Endothelial cell of umbilical vein (primary cell): ENCODE results near the gene FLT1. TPM values are rescaled to one million over a fixed set of nuclear protein-coding genes. Genes with fewer than 3 reads are reported as not detected.

Source experiments
- BruUV-seq: library from RNA; stranded (reverse); fragments of 400-500 nt; replicated peaks from 2 replicates; lab custom pipeline; 2021; lab: Mats Ljungman, UMichigan
- CTCF ChIA-PET: fragments of 300-600, 350-600 bp; sonication (Branson Sonifier 250); formaldehyde crosslinking; loops from one replicate; lab custom pipeline; 2021; ENCODE audit warnings: antibody characterized with exemption, inconsistent platforms; lab: Charles Lee
- POLR2A ChIA-PET: fragments of 300-600, 350-600 bp; sonication (Branson Sonifier 250); formaldehyde crosslinking; loops from one replicate; lab custom pipeline; 2021; ENCODE audit warnings: antibody characterized with exemption, inconsistent platforms; lab: Charles Lee
- DNase-seq: peaks from one replicate; pipeline ENCODE4 v3.0.0-alpha.2; 2011; ENCODE audit warnings: low read depth, low spot score
- FAIRE-seq: peaks from 2 replicates; lab custom pipeline; 2011; peaks lifted over from hg19 to GRCh38; lab: Jason Lieb, UNC
- H2AFZ ChIP-seq: 2 replicates; pipeline ENCODE4 v1.6.0; 2012; ENCODE audit warnings: low read depth, low read length, control low read depth, inconsistent platforms
- H3K27ac ChIP-seq: 2 replicates; pipeline ENCODE4 v1.5.1; 2011; ENCODE audit warnings: low read depth, mild to moderate bottlenecking, control low read depth, low read length, moderate library complexity; ENCODE audit not compliant: insufficient read depth
- H3K27me3 ChIP-seq, 2 experiments: 2 replicates each; pipeline versions ENCODE4 v1.6.0 to v1.6.1; 2011; ENCODE audit warnings: low read length in 2 of 2, mixed read lengths in 1 of 2; ENCODE audit not compliant: control insufficient read depth in 2 of 2, insufficient read depth in 2 of 2
- H3K36me3 ChIP-seq, 2 experiments: 2 replicates in 1 of 2; 3 replicates in 1 of 2; pipeline ENCODE4 v1.5.1; 2011; ENCODE audit warnings: low read length in 2 of 2, mild to moderate bottlenecking in 1 of 2, moderate library complexity in 1 of 2; ENCODE audit not compliant: control insufficient read depth in 2 of 2, insufficient read depth in 2 of 2; ENCODE audit errors: extremely low read depth in 1 of 2
- H3K4me1 ChIP-seq: 3 replicates; pipeline ENCODE4 v1.5.1; 2011; ENCODE audit warnings: mild to moderate bottlenecking, low read length; ENCODE audit not compliant: control insufficient read depth, insufficient read depth; ENCODE audit errors: extremely low read depth
- H3K4me2 ChIP-seq: 2 replicates; pipeline ENCODE4 v1.6.1; 2011; ENCODE audit warnings: low read length, control low read depth, mixed read lengths; ENCODE audit not compliant: insufficient read depth
- H3K4me3 ChIP-seq, 3 experiments: fragments of 200-600 bp in 1 of 3; sonication (generic), shearing (Covaris generic) in 1 of 3; replicated peaks in 1 of 3; 2 replicates each; pipeline ENCODE4 v1.5.1; 2011 to 2016; ENCODE audit warnings: control low read depth in 3 of 3, low read length in 3 of 3, mild to moderate bottlenecking in 2 of 3, inconsistent platforms in 1 of 3, low read depth in 1 of 3, moderate library complexity in 1 of 3; ENCODE audit not compliant: insufficient read depth in 1 of 3
- H3K79me2 ChIP-seq: 2 replicates; pipeline ENCODE4 v1.6.0; 2012; ENCODE audit warnings: low read length, inconsistent platforms; ENCODE audit not compliant: control insufficient read depth, insufficient read depth
- H3K9ac ChIP-seq: replicated peaks from 2 replicates; pipeline ENCODE3; 2011; ENCODE audit warnings: low read length, control low read depth; ENCODE audit not compliant: insufficient read depth; ENCODE audit errors: extremely low read depth
- H3K9me1 ChIP-seq: replicated peaks from 3 replicates; pipeline ENCODE4 v1.6.0; 2011; ENCODE audit warnings: mild to moderate bottlenecking, low read length; ENCODE audit not compliant: control insufficient read depth, insufficient read depth; ENCODE audit errors: extremely low read depth
- H3K9me3 ChIP-seq: replicated peaks from 2 replicates; pipeline ENCODE4 v1.5.1; 2012; ENCODE audit warnings: low read length, inconsistent platforms; ENCODE audit not compliant: control insufficient read depth, insufficient read depth
- H4K20me1 ChIP-seq: replicated peaks from 2 replicates; pipeline ENCODE3; 2011; ENCODE audit warnings: mild to moderate bottlenecking, low read length; ENCODE audit not compliant: control insufficient read depth, insufficient read depth; ENCODE audit errors: extremely low read depth
- CTCF ChIP-seq, 2 donors: IDR thresholded peaks; 1 replicate in 1 of 2; 2 replicates in 1 of 2; pipeline ENCODE4 v1.5.1; 2011; ENCODE audit warnings: low read length in 2 of 2, mild to moderate bottlenecking in 2 of 2, moderate library complexity in 2 of 2, control low read depth in 1 of 2, inconsistent platforms in 1 of 2, low read depth in 1 of 2; ENCODE audit not compliant: insufficient read depth in 1 of 2; ENCODE audit errors: extremely low read depth in 1 of 2
- GATA2 ChIP-seq: IDR thresholded peaks from 2 replicates; pipeline ENCODE4 v1.7.0; 2011; ENCODE audit warnings: low read depth, mild to moderate bottlenecking, moderate library complexity, mixed read lengths, low read length; ENCODE audit not compliant: insufficient read length, insufficient read depth
- POLR2A ChIP-seq: IDR thresholded peaks from 2 replicates; pipeline ENCODE4 v1.6.1; 2012; ENCODE audit warnings: low read depth, mild to moderate bottlenecking, control low read depth, low read length
- dilution Hi-C: fragments of 300-500 bp; cut with MboI; formaldehyde crosslinking; loops from one replicate; pipeline ENCODE4 v1.15.0; 2019; ENCODE audit warnings: low sequenced_read_pairs; ENCODE audit not compliant: extremely low pct_ligation_motif_present
- intact Hi-C: fragments of 100-400 bp; cut with micrococcal nuclease; formaldehyde crosslinking; loops from one replicate; pipeline ENCODE4 v1.10.0; 2022
- polyA plus RNA-seq, 4 experiments: library from polyadenylated mRNA; depleted of rRNA in 3 of 4; stranded (reverse) in 3 of 4; unstranded in 1 of 4; fragments of >200 nt; gene quantifications; 2 replicates each; pipeline versions ENCODE4 v1.2.1 to v1.2.3, GENCODE V29; 2011 to 2012; ENCODE audit warnings: missing spikeins in 1 of 4
- total RNA-seq: library from RNA; stranded (reverse); gene quantifications from 2 replicates; pipeline ENCODE4 v1.2.3, GENCODE V29; 2021

Gene FLT1
- total and polyA plus RNA-seq, 2 donors (not counting 3 experiments of a cell fraction or from before 2014, with no cell fraction given) = 16.0 to 104 TPM

GRCh38 chr13:28324181-28324789 is 170.6 kb downstream of the FLT1 start:
- BruUV-seq = no TSS peak
- dilution Hi-C loops (loop anchor here (25.0 kb wide), 1 partner anchor 163 kb away; the partner anchor contains the start of gene FLT1), intact Hi-C loops (loop anchor here (1.0 to 2.0 kb wide), 8 partner anchors 55 to 334 kb away; partner anchors contain the start of gene FLT1)
- Histone ChIP-seq H3K4me1 (peaks cover 63% of the 10 kb centered on the region), H3K9me3 (no peaks in the 10 kb centered on the region), H4K20me1 (no peaks in the 10 kb centered on the region), H3K9me1 (no peaks in the 10 kb centered on the region), H3K4me2 (peak overlapping the region; percentile 20), H3K9ac (peak overlapping the region; percentile 41), H3K27ac (peak overlapping the region; percentile 86), H3K27me3 (no peaks in the 10 kb centered on the region), H2AFZ (no peak overlapping the region), H3K79me2 (no peaks in the 10 kb centered on the region), H3K36me3 (peaks cover 2 to 4% of the 10 kb centered on the region in 2 experiments), H3K4me3 (no peak overlapping the region)
- CTCF ChIA-PET = interaction anchor here (0.6 to 3.3 kb wide), 44 partner anchors 9 to 334 kb away, joined by 3 to 28 read pairs (median 5); partner anchors contain the start of genes FLT1 and POMP
- FAIRE-seq (peak; percentile 88), DNase-seq (peak; percentile 80)
- POLR2A ChIA-PET = no interaction called here
- TF ChIP-seq GATA2 (peak; percentile 17), CTCF (IDR thresholded peaks at IDR 0.05; ENCODE audit: extremely low read depth in 1 of 2, insufficient read depth in 1 of 2, low read depth in 1 of 2, low read length in 2 of 2) (peak; percentile 81 to 87), POLR2A (no peak)
